GM23338 (cell line): ENCODE measurements around the gene NCF4. TPM values are rescaled to one million over a fixed set of nuclear protein-coding genes. Genes with fewer than 3 reads are reported as not detected.

ENCODE experiments used
- ATAC-seq: fragments of 200-7000 bp; cut with Tn5 transposase; 3 replicates; pipeline ENCODE4 v1.9.1; 2020
- DNase-seq: peaks from one replicate; pipeline ENCODE4 v3.0.0-alpha.2; 2015; ENCODE audit warnings: low spot score
- H2AFZ ChIP-seq: fragments of 200-600 bp; sonication (generic); 2 replicates; pipeline ENCODE4 v1.8.0; 2016; ENCODE audit warnings: antibody characterized with exemption, mild to moderate bottlenecking, moderate library complexity
- H3F3A ChIP-seq: fragments of 200-600 bp; sonication (generic); replicated peaks from 2 replicates; pipeline ENCODE4 v1.8.0; 2017; ENCODE audit warnings: antibody characterized with exemption, mixed run types, low read depth
- H3K27ac ChIP-seq: fragments of 200-600 bp; sonication (generic); 2 replicates; pipeline ENCODE4 v1.6.1; 2016; ENCODE audit warnings: low read depth
- H3K27me3 ChIP-seq: fragments of 200-600 bp; sonication (generic); 2 replicates; pipeline ENCODE4 v1.8.0; 2016; ENCODE audit warnings: mild to moderate bottlenecking, mixed run types, moderate library complexity; ENCODE audit not compliant: insufficient read depth
- H3K36me3 ChIP-seq: fragments of 200-600 bp; sonication (generic); 2 replicates; pipeline ENCODE4 v1.8.0; 2016; ENCODE audit warnings: mild to moderate bottlenecking; ENCODE audit not compliant: insufficient read depth
- H3K4me1 ChIP-seq: fragments of 200-600 bp; sonication (generic); 2 replicates; pipeline ENCODE4 v1.8.0; 2016; ENCODE audit warnings: mild to moderate bottlenecking, moderate library complexity; ENCODE audit not compliant: insufficient read depth
- H3K4me2 ChIP-seq: fragments of 200-600 bp; sonication (generic); 2 replicates; pipeline ENCODE4 v1.7.1; 2017; ENCODE audit warnings: mixed run types
- H3K4me3 ChIP-seq: fragments of 200-600 bp; sonication (generic); 2 replicates; pipeline ENCODE4 v1.6.1; 2016; ENCODE audit warnings: mixed run types
- H3K79me2 ChIP-seq: fragments of 200-600 bp; sonication (generic); replicated peaks from 2 replicates; pipeline ENCODE4 v1.8.0; 2017; ENCODE audit warnings: mild to moderate bottlenecking; ENCODE audit not compliant: insufficient read depth
- H3K9me2 ChIP-seq: fragments of 200-600 bp; sonication (generic); 2 replicates; pipeline ENCODE4 v1.8.0; 2017; ENCODE audit not compliant: insufficient read depth
- H4K20me1 ChIP-seq: fragments of 200-600 bp; sonication (generic); replicated peaks from 2 replicates; pipeline ENCODE4 v1.8.0; 2017; ENCODE audit warnings: mild to moderate bottlenecking; ENCODE audit not compliant: insufficient read depth
- H3K27ac Mint-ChIP-seq: 2 replicates; pipeline ENCODE4 v1.8.0; 2020; ENCODE audit warnings: inconsistent platforms, mild to moderate bottlenecking, moderate library complexity, mixed read lengths
- H3K27me3 Mint-ChIP-seq: 3 replicates; pipeline ENCODE4 v1.8.0; 2022; ENCODE audit warnings: low read depth, mild to moderate bottlenecking, moderate library complexity, mixed read lengths, inconsistent platforms; ENCODE audit not compliant: insufficient read depth, poor library complexity
- H3K36me3 Mint-ChIP-seq: 3 replicates; pipeline ENCODE4 v1.8.0; 2021; ENCODE audit warnings: low read depth, mild to moderate bottlenecking, inconsistent platforms, moderate library complexity, mixed read lengths
- H3K4me1 Mint-ChIP-seq: 3 replicates; pipeline ENCODE4 v1.8.0; 2020; ENCODE audit warnings: mild to moderate bottlenecking, inconsistent platforms, mixed read lengths
- H3K4me3 Mint-ChIP-seq: 3 replicates; pipeline ENCODE4 v1.8.0; 2021; ENCODE audit warnings: moderate library complexity, mild to moderate bottlenecking, inconsistent platforms, mixed read lengths
- H3K9me3 Mint-ChIP-seq: 3 replicates; pipeline ENCODE4 v1.8.0; 2020; ENCODE audit warnings: moderate library complexity, mild to moderate bottlenecking, inconsistent platforms, mixed read lengths
- CREB1 ChIP-seq: fragments of 250-450 bp; sonication (Bioruptor Pico); IDR thresholded peaks from 2 replicates; pipeline ENCODE4 v1.5.0; 2020; ENCODE audit warnings: low read depth, mild to moderate bottlenecking, moderate library complexity
- NANOG ChIP-seq: IDR thresholded peaks from 2 replicates; pipeline ENCODE4 v1.6.1; 2016; ENCODE audit warnings: antibody characterized with exemption, borderline replicate concordance
- ZNF331 ChIP-seq: fragments of 250-450 bp; sonication (Bioruptor Pico); IDR thresholded peaks from 2 replicates; pipeline ENCODE4 v1.5.0; 2020; ENCODE audit warnings: low read depth, mild to moderate bottlenecking, moderate library complexity
- polyA plus RNA-seq: library from polyadenylated mRNA; unstranded; fragments of >200 nt; fragmentation: Nextera tagmentation; extraction: Ambion mirVana; gene quantifications from 2 replicates; pipeline ENCODE4 v1.2.1, GENCODE V29; 2016
- total RNA-seq: library from RNA; depleted of rRNA; stranded (reverse); fragments of >200 nt; shearing (Covaris generic); gene quantifications from 2 replicates; pipeline ENCODE4 v1.2.3, GENCODE V29; 2014
- TF ChIP-seq, protein P1 (sequence below), 2 experiments: fragments of 200-600 bp in 1 of 2; sonication (generic) in 1 of 2; conservative IDR thresholded peaks; 2 replicates each; pipeline versions ENCODE4 v1.5.1 to v1.6.1; 2016 to 2017; ENCODE audit warnings: antibody characterized with exemption in 2 of 2, low read depth in 2 of 2, mild to moderate bottlenecking in 2 of 2, moderate library complexity in 1 of 2
- TF ChIP-seq, protein P2 (sequence below): fragments of 250-450 bp; sonication (Bioruptor Pico); IDR thresholded peaks from 2 replicates; pipeline ENCODE4 v1.5.0; 2020; ENCODE audit warnings: mild to moderate bottlenecking, moderate library complexity

Gene NCF4
- total and polyA plus RNA-seq, 2 experiments from 2014 or later, result not detected

DNA sequence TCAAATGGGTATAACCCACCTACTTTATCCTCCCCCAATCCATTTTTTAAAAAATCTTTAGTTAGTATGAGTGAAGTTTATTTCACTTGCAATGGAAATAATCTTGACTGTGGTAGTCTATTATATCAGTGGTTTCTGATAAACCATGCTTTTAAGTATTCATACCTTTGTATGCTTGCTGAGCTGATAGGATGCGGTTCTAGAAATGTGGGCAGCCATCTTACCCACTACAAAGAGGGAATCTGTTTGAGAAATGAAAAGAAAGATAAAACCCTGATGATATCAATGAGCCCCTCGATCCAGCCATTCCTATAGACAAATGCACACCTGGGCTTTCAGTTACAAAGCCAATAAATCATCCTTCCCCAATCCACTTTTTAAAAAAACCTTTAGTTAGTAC, 30.2 kb upstream of the NCF4 start:
- Mint-ChIP-seq H3K27me3 (peaks cover 5% of the 10 kb centered on the region), H3K4me3 (no peak overlapping the region), H3K9me3 (peaks cover 2% of the 10 kb centered on the region; the same call in 1 of the 3 replicates), H3K36me3 (no peaks in the 10 kb centered on the region), H3K27ac (no peak overlapping the region), H3K4me1 (no peaks in the 10 kb centered on the region)
- no peaks in the 10 kb centered on the region for H3K4me1 ChIP-seq
- H3K27me3 ChIP-seq, result no peaks in the 10 kb centered on the region
- H3K27ac ChIP-seq, result no peak overlapping the region
- no peak overlapping the region for H2AFZ ChIP-seq
- H4K20me1 ChIP-seq, result no peaks in the 10 kb centered on the region
- no peaks in the 10 kb centered on the region for H3K79me2 ChIP-seq
- no peak overlapping the region for H3K4me2 ChIP-seq
- no peak overlapping the region for H3K4me3 ChIP-seq
- no peak for DNase-seq
- no peak for TF ChIP-seq ZNF331 (CRISPR knock-in tag)
- no peak for TF ChIP-seq NANOG
- no peak for TF ChIP-seq CREB1
- TF ChIP-seq, protein P1, sequence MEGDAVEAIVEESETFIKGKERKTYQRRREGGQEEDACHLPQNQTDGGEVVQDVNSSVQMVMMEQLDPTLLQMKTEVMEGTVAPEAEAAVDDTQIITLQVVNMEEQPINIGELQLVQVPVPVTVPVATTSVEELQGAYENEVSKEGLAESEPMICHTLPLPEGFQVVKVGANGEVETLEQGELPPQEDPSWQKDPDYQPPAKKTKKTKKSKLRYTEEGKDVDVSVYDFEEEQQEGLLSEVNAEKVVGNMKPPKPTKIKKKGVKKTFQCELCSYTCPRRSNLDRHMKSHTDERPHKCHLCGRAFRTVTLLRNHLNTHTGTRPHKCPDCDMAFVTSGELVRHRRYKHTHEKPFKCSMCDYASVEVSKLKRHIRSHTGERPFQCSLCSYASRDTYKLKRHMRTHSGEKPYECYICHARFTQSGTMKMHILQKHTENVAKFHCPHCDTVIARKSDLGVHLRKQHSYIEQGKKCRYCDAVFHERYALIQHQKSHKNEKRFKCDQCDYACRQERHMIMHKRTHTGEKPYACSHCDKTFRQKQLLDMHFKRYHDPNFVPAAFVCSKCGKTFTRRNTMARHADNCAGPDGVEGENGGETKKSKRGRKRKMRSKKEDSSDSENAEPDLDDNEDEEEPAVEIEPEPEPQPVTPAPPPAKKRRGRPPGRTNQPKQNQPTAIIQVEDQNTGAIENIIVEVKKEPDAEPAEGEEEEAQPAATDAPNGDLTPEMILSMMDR (conservative IDR thresholded peaks at IDR 0.05; ENCODE audit: low read depth in 2 of 2), result no peak
- TF ChIP-seq, protein P2, sequence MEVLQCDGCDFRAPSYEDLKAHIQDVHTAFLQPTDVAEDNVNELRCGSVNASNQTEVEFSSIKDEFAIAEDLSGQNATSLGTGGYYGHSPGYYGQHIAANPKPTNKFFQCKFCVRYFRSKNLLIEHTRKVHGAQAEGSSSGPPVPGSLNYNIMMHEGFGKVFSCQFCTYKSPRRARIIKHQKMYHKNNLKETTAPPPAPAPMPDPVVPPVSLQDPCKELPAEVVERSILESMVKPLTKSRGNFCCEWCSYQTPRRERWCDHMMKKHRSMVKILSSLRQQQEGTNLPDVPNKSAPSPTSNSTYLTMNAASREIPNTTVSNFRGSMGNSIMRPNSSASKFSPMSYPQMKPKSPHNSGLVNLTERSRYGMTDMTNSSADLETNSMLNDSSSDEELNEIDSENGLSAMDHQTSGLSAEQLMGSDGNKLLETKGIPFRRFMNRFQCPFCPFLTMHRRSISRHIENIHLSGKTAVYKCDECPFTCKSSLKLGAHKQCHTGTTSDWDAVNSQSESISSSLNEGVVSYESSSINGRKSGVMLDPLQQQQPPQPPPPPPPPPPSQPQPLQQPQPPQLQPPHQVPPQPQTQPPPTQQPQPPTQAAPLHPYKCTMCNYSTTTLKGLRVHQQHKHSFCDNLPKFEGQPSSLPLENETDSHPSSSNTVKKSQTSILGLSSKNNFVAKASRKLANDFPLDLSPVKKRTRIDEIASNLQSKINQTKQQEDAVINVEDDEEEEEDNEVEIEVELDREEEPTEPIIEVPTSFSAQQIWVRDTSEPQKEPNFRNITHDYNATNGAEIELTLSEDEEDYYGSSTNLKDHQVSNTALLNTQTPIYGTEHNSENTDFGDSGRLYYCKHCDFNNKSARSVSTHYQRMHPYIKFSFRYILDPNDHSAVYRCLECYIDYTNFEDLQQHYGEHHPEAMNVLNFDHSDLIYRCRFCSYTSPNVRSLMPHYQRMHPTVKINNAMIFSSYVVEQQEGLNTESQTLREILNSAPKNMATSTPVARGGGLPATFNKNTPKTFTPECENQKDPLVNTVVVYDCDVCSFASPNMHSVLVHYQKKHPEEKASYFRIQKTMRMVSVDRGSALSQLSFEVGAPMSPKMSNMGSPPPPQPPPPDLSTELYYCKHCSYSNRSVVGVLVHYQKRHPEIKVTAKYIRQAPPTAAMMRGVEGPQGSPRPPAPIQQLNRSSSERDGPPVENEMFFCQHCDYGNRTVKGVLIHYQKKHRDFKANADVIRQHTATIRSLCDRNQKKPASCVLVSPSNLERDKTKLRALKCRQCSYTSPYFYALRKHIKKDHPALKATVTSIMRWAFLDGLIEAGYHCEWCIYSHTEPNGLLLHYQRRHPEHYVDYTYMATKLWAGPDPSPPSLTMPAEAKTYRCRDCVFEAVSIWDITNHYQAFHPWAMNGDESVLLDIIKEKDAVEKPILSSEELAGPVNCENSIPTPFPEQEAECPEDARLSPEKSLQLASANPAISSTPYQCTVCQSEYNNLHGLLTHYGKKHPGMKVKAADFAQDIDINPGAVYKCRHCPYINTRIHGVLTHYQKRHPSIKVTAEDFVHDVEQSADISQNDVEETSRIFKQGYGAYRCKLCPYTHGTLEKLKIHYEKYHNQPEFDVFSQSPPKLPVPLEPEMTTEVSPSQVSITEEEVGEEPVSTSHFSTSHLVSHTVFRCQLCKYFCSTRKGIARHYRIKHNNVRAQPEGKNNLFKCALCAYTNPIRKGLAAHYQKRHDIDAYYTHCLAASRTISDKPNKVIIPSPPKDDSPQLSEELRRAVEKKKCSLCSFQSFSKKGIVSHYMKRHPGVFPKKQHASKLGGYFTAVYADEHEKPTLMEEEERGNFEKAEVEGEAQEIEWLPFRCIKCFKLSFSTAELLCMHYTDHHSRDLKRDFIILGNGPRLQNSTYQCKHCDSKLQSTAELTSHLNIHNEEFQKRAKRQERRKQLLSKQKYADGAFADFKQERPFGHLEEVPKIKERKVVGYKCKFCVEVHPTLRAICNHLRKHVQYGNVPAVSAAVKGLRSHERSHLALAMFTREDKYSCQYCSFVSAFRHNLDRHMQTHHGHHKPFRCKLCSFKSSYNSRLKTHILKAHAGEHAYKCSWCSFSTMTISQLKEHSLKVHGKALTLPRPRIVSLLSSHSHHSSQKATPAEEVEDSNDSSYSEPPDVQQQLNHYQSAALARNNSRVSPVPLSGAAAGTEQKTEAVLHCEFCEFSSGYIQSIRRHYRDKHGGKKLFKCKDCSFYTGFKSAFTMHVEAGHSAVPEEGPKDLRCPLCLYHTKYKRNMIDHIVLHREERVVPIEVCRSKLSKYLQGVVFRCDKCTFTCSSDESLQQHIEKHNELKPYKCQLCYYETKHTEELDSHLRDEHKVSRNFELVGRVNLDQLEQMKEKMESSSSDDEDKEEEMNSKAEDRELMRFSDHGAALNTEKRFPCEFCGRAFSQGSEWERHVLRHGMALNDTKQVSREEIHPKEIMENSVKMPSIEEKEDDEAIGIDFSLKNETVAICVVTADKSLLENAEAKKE (CRISPR knock-in tag), result no peak
- no peaks in the 10 kb centered on the region for H3K9me2 ChIP-seq
- no peaks in the 10 kb centered on the region for H3F3A ChIP-seq
- H3K36me3 ChIP-seq, result no peaks in the 10 kb centered on the region
- ATAC-seq, result no peak
